ENCODE data around the gene ZNF778.
"Not testable (repeated sequence)": the region's sequence is repeated elsewhere in the genome, so short reads cannot be mapped to it uniquely, and the experiment has no call there.

DNA sequence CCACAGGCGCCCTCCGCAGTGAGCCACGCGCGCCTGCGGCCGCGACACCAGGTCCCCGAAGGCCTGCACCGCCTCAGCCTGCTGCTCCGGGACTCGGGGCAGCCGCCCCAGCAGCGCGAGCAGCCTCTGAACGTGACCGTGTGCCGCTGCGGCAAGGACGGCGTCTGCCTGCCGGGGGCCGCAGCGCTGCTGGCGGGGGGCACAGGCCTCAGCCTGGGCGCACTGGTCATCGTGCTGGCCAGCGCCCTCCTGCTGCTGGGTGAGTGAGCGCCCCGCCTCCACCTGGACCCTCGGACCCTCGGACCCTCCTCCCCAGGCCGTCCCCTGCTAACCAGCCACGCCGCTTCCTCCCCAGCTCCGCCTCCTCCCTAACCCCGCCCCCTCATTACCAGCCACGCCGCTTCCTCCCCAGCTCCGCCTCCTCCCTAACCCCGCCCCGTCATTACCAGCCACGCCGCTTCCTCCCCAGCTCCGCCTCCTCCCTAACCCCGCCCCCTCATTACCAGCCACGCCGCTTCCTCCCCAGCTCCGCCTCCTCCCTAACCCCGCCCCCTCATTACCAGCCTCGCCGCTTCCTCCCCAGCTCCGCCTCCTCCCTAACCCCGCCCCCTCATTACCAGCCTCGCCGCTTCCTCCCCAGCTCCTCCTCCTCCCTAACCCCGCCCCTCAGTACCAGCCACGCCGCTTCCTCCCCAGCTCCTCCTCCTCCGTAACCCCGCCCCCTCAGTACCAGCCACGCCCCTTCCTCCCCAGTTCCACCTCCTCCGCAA is 25.1 kb upstream of the ZNF778 start:
- TF ChIP-seq, protein P1, sequence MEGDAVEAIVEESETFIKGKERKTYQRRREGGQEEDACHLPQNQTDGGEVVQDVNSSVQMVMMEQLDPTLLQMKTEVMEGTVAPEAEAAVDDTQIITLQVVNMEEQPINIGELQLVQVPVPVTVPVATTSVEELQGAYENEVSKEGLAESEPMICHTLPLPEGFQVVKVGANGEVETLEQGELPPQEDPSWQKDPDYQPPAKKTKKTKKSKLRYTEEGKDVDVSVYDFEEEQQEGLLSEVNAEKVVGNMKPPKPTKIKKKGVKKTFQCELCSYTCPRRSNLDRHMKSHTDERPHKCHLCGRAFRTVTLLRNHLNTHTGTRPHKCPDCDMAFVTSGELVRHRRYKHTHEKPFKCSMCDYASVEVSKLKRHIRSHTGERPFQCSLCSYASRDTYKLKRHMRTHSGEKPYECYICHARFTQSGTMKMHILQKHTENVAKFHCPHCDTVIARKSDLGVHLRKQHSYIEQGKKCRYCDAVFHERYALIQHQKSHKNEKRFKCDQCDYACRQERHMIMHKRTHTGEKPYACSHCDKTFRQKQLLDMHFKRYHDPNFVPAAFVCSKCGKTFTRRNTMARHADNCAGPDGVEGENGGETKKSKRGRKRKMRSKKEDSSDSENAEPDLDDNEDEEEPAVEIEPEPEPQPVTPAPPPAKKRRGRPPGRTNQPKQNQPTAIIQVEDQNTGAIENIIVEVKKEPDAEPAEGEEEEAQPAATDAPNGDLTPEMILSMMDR (IDR thresholded peaks at IDR 0.05), result not testable (repeated sequence)
- TF ChIP-seq POLR2A (IDR thresholded peaks at IDR 0.05), result not testable (repeated sequence)

Data from uterus (tissue), 2 donors.